T1000 (cell line): ENCODE data around the gene TBC1D2.
"Not testable (repeated sequence)": the region's sequence is repeated elsewhere in the genome, so short reads cannot be mapped to it uniquely, and the experiment has no call there.

Experiments used
- DNase-seq: peaks from one replicate; lab custom pipeline; 2025; ENCODE audit warnings: mixed read lengths; lab: John Stamatoyannopoulos, UW

TBC1D2 gene

DNA sequence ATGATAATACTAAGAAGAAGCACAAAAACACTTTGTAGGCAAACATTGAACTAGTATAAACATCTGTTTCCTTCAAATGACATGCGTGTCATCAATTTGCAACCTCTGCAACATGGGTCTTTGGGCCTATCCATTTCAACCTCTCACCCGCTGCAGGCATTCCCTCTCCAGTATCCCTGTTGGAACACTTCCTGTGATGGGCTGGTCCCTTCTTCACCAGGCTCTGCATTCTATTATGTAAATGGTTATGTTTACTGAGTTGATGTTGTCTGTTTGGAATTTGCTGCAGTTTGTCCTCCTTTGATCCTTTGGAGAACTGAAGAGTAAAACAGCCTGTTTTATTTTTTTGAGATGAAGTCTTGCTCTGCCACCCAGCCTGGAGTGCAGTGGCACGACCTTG, 16.6 kb upstream of the TBC1D2 start:
- no peak for DNase-seq

- no peak for DNase-seq
These were observed 16.0 kb upstream of the TBC1D2 start for GRCh38 chr9:98271479-98271878.

DNA sequence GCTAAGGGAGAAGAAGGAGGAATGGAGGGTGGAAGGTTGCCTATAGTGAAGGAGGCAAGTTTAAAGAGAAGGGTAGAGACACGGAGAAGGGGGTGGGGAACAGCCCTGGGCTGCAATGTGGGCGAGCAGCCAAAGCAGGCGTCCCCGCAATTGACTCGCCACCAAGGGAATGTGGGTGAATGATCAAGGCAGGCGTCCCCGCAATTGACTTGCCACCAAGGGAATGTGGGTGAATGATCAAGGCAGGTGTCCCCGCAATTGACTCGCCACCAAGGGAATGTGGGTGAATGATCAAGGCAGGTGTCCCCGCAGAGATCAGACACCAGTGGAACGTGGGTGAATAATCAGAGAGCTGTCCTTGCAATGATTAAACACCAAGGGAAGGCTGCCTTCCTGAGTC, 14.8 kb upstream of the TBC1D2 start:
- peak; percentile 45 for DNase-seq

DNA sequence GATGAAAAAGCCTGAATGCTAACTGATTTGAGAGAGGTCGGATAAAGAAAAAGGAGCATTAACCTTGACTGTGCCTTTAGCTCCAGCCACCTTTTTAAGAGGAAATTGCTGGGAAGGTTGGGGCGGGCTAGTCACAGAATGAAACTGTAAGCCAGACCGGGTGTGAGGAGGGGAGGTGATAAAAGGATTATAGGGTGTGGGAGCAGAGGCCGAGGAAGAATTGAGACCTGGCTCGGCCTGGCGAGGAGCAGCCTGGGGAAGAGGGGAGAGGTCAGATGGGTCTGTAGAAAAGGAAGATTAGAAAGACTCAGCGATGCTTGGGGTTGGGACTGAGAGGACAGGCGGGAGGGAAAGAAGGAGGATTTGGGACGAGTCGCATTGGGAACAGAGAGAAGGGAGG, 14.2 kb upstream of the TBC1D2 start:
- DNase-seq, result not testable (repeated sequence)

GRCh38 chr9:98267556-98267955, 12.1 kb upstream of the TBC1D2 start:
- not testable (repeated sequence) for DNase-seq

- no peak for DNase-seq
These were observed 9.1 kb upstream of the TBC1D2 start for GRCh38 chr9:98264516-98264915.

DNA sequence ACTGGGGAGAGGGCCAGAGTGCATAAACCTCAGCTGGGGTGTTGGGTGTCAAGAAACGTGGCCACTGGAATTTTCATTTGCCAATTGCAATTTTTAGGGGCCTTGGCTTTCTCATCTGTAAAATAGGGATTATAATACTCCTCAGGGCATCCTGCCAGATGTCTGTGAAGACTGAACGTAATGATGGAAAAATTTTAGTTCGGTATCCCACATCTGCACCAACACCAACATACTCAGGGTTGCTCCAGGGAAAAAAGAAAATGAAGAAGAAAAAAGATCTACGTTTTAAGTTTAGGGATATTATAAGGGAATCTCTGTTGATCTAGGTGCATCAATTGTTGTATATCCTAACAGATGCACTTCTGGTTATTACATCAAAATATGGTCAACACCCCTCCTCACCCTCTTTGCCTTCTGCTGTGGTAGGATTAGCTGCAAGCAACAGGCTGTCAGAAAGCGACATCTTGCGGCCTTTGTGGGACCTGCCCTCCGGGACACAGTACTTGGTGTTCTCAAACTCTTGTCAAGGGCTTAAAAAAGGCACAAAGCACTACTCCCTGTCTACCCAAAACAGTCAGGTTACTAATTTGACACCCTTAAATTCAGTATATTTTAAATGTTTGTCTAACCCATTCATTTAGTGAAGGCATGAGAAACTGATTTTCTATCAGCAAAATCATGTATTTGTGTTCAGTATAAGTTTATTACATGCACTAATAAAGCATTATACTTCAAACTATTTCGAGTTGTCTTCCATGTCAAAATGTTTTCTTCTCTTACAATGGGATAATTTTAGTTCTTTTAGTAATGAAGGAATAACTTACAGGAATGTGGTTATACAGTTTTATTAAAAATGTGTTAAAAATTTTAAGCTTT, 8.3 kb upstream of the TBC1D2 start:
- peak; percentile 51 for DNase-seq

GRCh38 chr9:98263080-98263479, 7.6 kb upstream of the TBC1D2 start:
- no peak for DNase-seq

GRCh38 chr9:98262056-98262455, 6.6 kb upstream of the TBC1D2 start:
- DNase-seq, result no peak

GRCh38 chr9:98260635-98261034, 5.2 kb upstream of the TBC1D2 start:
- DNase-seq, result no peak

GRCh38 chr9:98259791-98260190, 4.3 kb upstream of the TBC1D2 start:
- no peak for DNase-seq

DNA sequence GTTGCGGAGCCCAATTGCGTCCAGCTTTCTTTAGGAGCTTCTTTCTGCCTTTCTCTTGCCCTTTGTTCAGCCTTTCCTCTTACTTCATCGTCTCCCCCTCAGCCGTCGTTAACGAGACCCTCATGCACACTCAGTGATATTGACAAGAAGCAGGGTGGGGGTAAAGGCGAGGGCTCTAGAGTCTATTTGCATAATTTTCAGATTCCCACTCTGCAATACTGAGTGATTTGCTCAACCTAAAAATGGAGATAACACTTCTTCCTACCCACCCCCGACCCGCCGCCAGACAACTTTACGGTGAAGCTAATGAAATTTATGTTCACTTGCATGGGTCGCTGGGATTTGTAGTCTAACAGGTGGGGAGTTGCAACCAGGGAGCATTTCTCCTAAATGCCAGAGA, 1.3 kb upstream of the TBC1D2 start:
- no peak for DNase-seq

DNA sequence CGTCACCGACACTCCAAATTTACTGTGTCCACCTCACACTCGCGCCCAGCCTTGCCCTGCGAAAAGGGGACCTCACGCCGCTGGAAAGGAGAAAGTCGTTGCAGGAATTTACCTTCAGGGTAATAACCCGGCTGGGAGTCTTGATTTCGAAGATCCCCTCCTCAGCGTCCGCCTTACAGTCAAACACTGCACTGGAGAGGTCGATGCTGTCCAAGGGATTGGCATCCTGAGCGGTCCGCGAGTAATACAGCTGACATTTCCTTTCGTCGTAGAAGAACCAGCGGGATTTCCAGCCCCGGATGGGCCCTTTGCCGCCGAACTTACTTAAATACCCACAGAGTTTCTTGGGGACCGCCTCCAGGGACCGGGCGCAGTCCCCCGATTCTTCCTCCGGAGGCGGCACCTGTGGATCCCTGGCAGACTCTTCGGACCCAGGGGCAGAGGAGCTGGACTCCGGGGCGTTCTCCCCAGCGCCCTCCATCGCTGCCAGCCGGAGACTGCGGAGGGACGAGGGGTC, 330 bp downstream of the TBC1D2 start:
- no peak for DNase-seq

DNA sequence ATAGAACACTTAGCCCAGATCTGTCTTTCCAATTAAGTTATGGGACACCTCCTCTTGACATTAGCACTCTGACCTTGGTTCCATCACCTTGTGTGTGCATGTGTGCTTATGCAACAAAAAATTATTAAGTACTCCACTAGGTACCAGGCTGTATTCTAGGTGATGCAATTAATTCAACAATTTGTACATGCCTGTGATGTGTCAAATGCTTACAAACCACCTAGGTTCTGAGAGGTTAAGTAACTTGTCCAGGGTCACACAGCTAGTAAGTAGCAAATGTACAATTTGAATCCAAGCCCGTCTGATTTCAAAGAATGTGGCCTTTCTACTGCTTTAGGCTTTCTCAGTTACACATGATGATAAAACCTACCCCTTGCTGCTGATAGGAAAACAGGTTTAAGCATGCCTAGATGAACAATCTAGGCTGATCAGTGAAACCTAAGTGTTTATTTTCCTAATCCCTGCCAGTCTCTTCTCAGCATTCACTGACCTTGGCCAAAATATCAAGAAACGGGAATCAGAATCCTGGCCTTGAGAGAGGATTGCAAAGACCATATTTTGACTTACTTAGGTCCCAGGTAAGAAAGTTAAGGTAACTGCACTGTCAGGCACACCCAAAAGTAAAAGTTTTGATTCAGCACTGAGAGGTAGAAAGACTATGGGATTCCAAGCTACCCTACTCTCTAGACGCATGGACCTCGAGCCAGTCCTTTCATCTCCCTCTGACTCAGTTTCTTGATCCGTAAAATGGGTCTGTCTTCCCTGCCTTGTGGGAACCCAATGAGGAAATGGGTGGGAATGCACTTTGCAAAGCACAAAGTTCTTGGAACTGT, 1.0 kb downstream of the TBC1D2 start:
- no peak for DNase-seq

- DNase-seq, result no peak
These were observed 1.9 kb downstream of the TBC1D2 start for GRCh38 chr9:98253565-98253964.

- peak; percentile 31 for DNase-seq
These were observed 3.9 kb downstream of the TBC1D2 start for GRCh38 chr9:98251551-98251950.

DNA sequence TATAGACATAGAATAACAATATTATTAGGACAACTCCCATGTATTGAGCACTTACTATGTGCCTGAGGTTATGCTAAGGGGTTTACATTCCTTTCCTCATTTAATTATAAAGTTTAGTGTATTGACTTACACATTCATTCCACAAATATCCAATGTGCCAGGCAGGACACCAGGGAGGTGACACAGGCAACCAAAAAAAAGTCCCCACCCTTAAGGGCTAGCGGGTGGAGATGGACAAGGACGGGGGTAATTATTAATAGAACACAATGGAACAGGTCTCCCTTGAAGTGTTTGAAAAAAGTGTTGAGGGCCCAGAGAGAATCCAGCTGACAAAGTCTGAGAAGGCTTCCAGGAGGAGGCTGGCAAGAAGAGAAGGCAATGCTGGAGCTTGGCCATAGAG, 5.7 kb downstream of the TBC1D2 start:
- no peak for DNase-seq

DNA sequence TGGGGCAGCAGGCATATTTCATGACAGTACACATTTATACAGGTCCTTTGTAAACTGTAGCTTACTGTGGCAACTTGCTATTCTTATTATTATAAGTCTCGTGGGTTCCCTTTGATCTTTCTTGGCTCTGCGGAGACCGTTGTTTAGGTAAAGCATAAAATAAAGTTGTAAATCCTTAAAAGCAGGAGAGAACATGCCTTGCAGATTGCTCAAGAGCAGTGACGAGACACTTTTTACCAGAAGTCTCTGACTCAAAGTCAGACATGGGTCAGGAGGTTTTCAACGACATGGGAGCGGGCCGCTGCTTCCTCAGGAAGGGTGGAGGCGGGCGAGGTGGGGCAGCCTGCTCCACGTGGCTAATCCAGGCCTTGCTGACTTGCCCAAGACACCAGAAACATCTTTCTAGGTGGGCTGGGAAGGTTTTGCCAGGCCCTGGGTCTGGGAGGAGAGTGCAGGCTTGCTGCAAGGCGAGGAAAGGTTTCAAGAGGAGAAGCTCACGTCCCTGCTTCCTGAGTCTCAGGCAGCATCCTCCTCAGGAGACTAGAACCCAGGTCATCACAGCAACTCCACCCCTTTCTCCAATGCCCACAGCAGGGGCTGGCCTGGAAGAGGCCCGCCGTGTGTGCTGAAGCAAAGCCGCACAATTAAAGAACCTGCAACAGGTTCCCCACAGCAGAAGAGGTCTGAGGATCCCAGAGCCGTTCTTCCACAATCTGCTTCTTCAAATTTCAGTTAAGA, 6.5 kb downstream of the TBC1D2 start:
- peak; percentile 68 for DNase-seq

GRCh38 chr9:98247831-98248657, 7.4 kb downstream of the TBC1D2 start:
- peak; percentile 26 for DNase-seq

DNA sequence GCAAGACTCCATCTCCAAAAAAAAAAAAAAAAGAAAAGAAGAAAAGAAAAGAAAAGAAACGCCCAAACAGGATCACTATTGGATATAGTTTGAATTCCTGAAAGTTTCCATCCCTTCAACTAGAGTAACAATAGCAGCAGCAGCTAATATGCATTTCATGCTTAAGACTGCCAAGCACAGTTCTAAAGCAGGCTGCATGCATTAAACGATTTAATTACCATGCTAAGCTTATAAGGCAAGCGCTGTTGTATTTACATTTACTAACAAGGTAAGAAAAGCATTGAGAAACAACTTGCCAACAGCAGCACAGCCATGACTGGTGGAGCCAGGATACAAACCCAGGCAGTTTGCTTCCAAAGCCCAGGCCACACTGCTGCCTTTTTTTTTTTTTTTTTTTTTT, 13.0 kb downstream of the TBC1D2 start:
- DNase-seq, result no peak
